ENCODE measurements around the gene EN2. TPM values are rescaled to one million over a fixed set of nuclear protein-coding genes. Genes with fewer than 3 reads are reported as not detected.

Gene EN2
- total and polyA plus RNA-seq, 2 donors (not counting 1 experiment from before 2014, with no cell fraction given), result not detected

- Mint-ChIP-seq H3K4me1 (peaks cover 22% of the 10 kb centered on the region), H3K9me3 (ENCODE audit: insufficient read depth) (no peaks in the 10 kb centered on the region), H3K4me3 (peak overlapping the region; percentile 77), H3K27ac (peak overlapping the region; percentile 37), H3K27me3 (peaks cover 59% of the 10 kb centered on the region)
- Histone ChIP-seq H3K9ac (ENCODE audit: low read length) (peak overlapping the region; percentile 60), H3K4me3 (ENCODE audit: control extremely low read depth in 1 of 5, extremely low read depth in 1 of 5, insufficient read depth in 1 of 5, low read depth in 2 of 5, low read length in 4 of 5) (peak overlapping the region; percentile 1 to 54 (median 42)), H3K9me3 (ENCODE audit: control extremely low read depth in 1 of 3, control insufficient read depth in 2 of 3, insufficient read depth in 1 of 3, low read length in 2 of 3) (peaks cover 0 to 62% (median 0%) of the 10 kb centered on the region in 3 donors), H3K27ac (ENCODE audit: low read length in 2 of 2) (no peak overlapping the region), H3K4me1 (ENCODE audit: control insufficient read depth in 2 of 2, insufficient read depth in 2 of 2, low read length in 2 of 2) (peaks cover 27 to 51% of the 10 kb centered on the region in 2 donors), H3K79me2 (ENCODE audit: control insufficient read depth, insufficient read depth, low read length) (no peaks in the 10 kb centered on the region), H3K27me3 (replicated peaks in 1 of 4; ENCODE audit: control extremely low read depth in 1 of 4, control insufficient read depth in 3 of 4, insufficient read depth in 4 of 4, low read length in 3 of 4) (peaks cover 0 to 85% (median 63%) of the 10 kb centered on the region in 4 experiments), H3K36me3 (replicated peaks in 1 of 2; ENCODE audit: control extremely low read depth in 1 of 2, control insufficient read depth in 1 of 2, extremely low read depth in 1 of 2, insufficient read depth in 2 of 2, low read length in 1 of 2) (no peaks in the 10 kb centered on the region), H3K4me2 (replicated peaks; ENCODE audit: low read depth, low read length, poor library complexity, severe bottlenecking) (peak overlapping the region; percentile 85), H4K20me1 (ENCODE audit: control insufficient read depth, insufficient read depth, low read length, poor library complexity, severe bottlenecking) (no peaks in the 10 kb centered on the region), H2AFZ (ENCODE audit: insufficient read depth, low read depth, low read length, poor library complexity, severe bottlenecking) (peak overlapping the region; percentile 56)
- intact Hi-C loops (cut with micrococcal nuclease), result loop anchor here (2.0 kb wide), 1 partner anchor 54 kb away; no protein-coding TSS in a partner anchor
- ATAC-seq (ENCODE audit: low read depth) (peak; percentile 10), DNase-seq (peak; percentile 50)
- WGBS (ENCODE audit: insufficient coverage), result 7% methylated on average over 56 of the region's 69 CpGs
- ChIA-PET POLR2A (no interaction called here), CTCF (no interaction called here)
- TF ChIP-seq EZH2 (IDR thresholded peaks at IDR 0.05; ENCODE audit: borderline replicate concordance, insufficient read depth, low read depth, low read length, poor library complexity, severe bottlenecking), result peak; percentile 89
- TF ChIP-seq CTCF (IDR thresholded peaks at IDR 0.05), result no peak
Observed at GRCh38 chr7:155456738-155457543, 988 bp upstream of the EN2 start.

- H3K9me3 Mint-ChIP-seq (ENCODE audit: insufficient read depth), result no peaks in the 10 kb centered on the region
- DNase-seq, result peak; percentile 37
- no peaks in the 10 kb centered on the region for H4K20me1 ChIP-seq (ENCODE audit: control insufficient read depth, insufficient read depth, low read length, poor library complexity, severe bottlenecking)
- H3K4me3 Mint-ChIP-seq, result peak overlapping the region; percentile 77
- peaks cover 22% of the 10 kb centered on the region for H3K4me1 Mint-ChIP-seq
- 4% methylated on average over 98 of the region's 98 CpGs for WGBS (ENCODE audit: insufficient coverage)
- H2AFZ ChIP-seq (ENCODE audit: insufficient read depth, low read depth, low read length, poor library complexity, severe bottlenecking), result peak overlapping the region; percentile 56
- H3K4me3 ChIP-seq (ENCODE audit: control extremely low read depth in 1 of 5, extremely low read depth in 1 of 5, insufficient read depth in 1 of 5, low read depth in 2 of 5, low read length in 4 of 5), result peak overlapping the region in 3 of 5 experiments; percentile 42 to 54 (median 44)
- intact Hi-C loops (cut with micrococcal nuclease), result loop anchor here (2.0 kb wide), 1 partner anchor 53 kb away; no protein-coding TSS in a partner anchor
- peaks cover 0 to 86% (median 63%) of the 10 kb centered on the region in 4 experiments for H3K27me3 ChIP-seq (replicated peaks in 1 of 4; ENCODE audit: control extremely low read depth in 1 of 4, control insufficient read depth in 3 of 4, insufficient read depth in 4 of 4, low read length in 3 of 4)
- peak overlapping the region; percentile 85 for H3K4me2 ChIP-seq (replicated peaks; ENCODE audit: low read depth, low read length, poor library complexity, severe bottlenecking)
- H3K27ac ChIP-seq (ENCODE audit: low read length in 2 of 2), result no peak overlapping the region
- peaks cover 59% of the 10 kb centered on the region for H3K27me3 Mint-ChIP-seq
- H3K27ac Mint-ChIP-seq, result no peak overlapping the region
- H3K4me1 ChIP-seq (ENCODE audit: control insufficient read depth in 2 of 2, insufficient read depth in 2 of 2, low read length in 2 of 2), result peaks cover 27 to 51% of the 10 kb centered on the region in 2 donors
- H3K79me2 ChIP-seq (ENCODE audit: control insufficient read depth, insufficient read depth, low read length), result no peaks in the 10 kb centered on the region
- no peak for TF ChIP-seq EZH2 (IDR thresholded peaks at IDR 0.05; ENCODE audit: borderline replicate concordance, insufficient read depth, low read depth, low read length, poor library complexity, severe bottlenecking)
- TF ChIP-seq CTCF (IDR thresholded peaks at IDR 0.05), result no peak
- ATAC-seq (ENCODE audit: low read depth), result peak; percentile 10
- POLR2A ChIA-PET, result no interaction called here
- H3K9me3 ChIP-seq (ENCODE audit: control extremely low read depth in 1 of 3, control insufficient read depth in 2 of 3, insufficient read depth in 1 of 3, low read length in 2 of 3), result peaks cover 0 to 68% (median 0%) of the 10 kb centered on the region in 3 donors
- no peaks in the 10 kb centered on the region for H3K36me3 ChIP-seq (replicated peaks in 1 of 2; ENCODE audit: control extremely low read depth in 1 of 2, control insufficient read depth in 1 of 2, extremely low read depth in 1 of 2, insufficient read depth in 2 of 2, low read length in 1 of 2)
- CTCF ChIA-PET, result no interaction called here
- H3K9ac ChIP-seq (ENCODE audit: low read length), result peak overlapping the region; percentile 60
Observed at GRCh38 chr7:155457544-155458110, 302 bp upstream of the EN2 start.
